ENCODE measurements around the gene PSME1. TPM values are rescaled to one million over a fixed set of nuclear protein-coding genes. Genes with fewer than 3 reads are reported as not detected.

PSME1 gene
- total and polyA plus RNA-seq, 2 of the 13 experiments (the other 11 are each of a cell fraction or from before 2014, with no cell fraction given), result 159 to 608 TPM

- TF ChIP-seq HNF1A (IDR thresholded peaks at IDR 0.05; ENCODE audit: low read depth) (peak; percentile 56; the same call in 1 of the 2 replicates), HNF1A (CRISPR knock-in tag; IDR thresholded peaks at IDR 0.05; ENCODE audit: borderline replicate concordance) (peak; percentile 92), TFDP1 (CRISPR knock-in tag; IDR thresholded peaks at IDR 0.05; ENCODE audit: borderline replicate concordance) (peak; percentile 91; the same call in 1 of the 2 replicates), E2F5 (CRISPR knock-in tag; conservative IDR thresholded peaks at IDR 0.05) (peak; percentile 90), DBP (CRISPR knock-in tag; IDR thresholded peaks at IDR 0.05; ENCODE audit: not compliant biosample characterization) (no peak), ZNF552 (CRISPR knock-in tag; IDR thresholded peaks at IDR 0.05; ENCODE audit: borderline replicate concordance) (peak; percentile 94; the same call in 1 of the 2 replicates), SOX5 (CRISPR knock-in tag; IDR thresholded peaks at IDR 0.05; ENCODE audit: borderline replicate concordance) (peak; percentile 79), PAX8 (CRISPR knock-in tag; IDR thresholded peaks at IDR 0.05; ENCODE audit: borderline replicate concordance) (peak; percentile 83; the same call in 1 of the 2 replicates), HMGA1 (CRISPR knock-in tag; conservative IDR thresholded peaks at IDR 0.05) (no peak), HCFC1 (IDR thresholded peaks at IDR 0.05; ENCODE audit: low read depth, low read length) (peak; percentile 45), NCOA5 (CRISPR knock-in tag; IDR thresholded peaks at IDR 0.05) (no peak), ZNF367 (CRISPR knock-in tag; IDR thresholded peaks at IDR 0.05; ENCODE audit: borderline replicate concordance) (no peak; the same call in 1 of the 2 replicates)
- TF ChIP-seq, protein P1, sequence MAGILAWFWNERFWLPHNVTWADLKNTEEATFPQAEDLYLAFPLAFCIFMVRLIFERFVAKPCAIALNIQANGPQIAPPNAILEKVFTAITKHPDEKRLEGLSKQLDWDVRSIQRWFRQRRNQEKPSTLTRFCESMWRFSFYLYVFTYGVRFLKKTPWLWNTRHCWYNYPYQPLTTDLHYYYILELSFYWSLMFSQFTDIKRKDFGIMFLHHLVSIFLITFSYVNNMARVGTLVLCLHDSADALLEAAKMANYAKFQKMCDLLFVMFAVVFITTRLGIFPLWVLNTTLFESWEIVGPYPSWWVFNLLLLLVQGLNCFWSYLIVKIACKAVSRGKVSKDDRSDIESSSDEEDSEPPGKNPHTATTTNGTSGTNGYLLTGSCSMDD (CRISPR knock-in tag; IDR thresholded peaks at IDR 0.05), result peak; percentile 82; the same call in 1 of the 2 replicates
- TF ChIP-seq, protein P2, sequence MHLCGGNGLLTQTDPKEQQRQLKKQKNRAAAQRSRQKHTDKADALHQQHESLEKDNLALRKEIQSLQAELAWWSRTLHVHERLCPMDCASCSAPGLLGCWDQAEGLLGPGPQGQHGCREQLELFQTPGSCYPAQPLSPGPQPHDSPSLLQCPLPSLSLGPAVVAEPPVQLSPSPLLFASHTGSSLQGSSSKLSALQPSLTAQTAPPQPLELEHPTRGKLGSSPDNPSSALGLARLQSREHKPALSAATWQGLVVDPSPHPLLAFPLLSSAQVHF (CRISPR knock-in tag; IDR thresholded peaks at IDR 0.05), result no peak
- TF ChIP-seq, protein P3, sequence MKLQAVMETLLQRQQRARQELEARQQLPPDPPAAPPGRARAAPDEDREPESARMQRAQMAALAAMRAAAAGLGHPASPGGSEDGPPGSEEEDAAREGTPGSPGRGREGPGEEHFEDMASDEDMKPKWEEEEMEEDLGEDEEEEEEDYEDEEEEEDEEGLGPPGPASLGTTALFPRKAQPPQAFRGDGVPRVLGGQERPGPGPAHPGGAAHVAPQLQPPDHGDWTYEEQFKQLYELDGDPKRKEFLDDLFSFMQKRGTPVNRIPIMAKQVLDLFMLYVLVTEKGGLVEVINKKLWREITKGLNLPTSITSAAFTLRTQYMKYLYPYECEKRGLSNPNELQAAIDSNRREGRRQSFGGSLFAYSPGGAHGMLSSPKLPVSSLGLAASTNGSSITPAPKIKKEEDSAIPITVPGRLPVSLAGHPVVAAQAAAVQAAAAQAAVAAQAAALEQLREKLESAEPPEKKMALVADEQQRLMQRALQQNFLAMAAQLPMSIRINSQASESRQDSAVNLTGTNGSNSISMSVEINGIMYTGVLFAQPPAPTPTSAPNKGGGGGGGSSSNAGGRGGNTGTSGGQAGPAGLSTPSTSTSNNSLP (IDR thresholded peaks at IDR 0.05; ENCODE audit: low read depth, low read length), result peak; percentile 4; the same call in 1 of the 2 replicates
These were observed 21.2 kb upstream of the PSME1 start, which contains the start of the genes DCAF11 and NRL (continued) for GRCh38 chr14:24114532-24115421.

Data from HepG2 (cell line).